DOHH2 (cell line): Measurements from ENCODE around the gene SIGLEC11.

Experiments used
- H3F3A ChIP-seq: fragments of 200-600 bp; sonication (generic), shearing (Covaris generic); 2 replicates; pipeline ENCODE4 v1.6.0; 2016; ENCODE audit warnings: antibody characterized with exemption, mild to moderate bottlenecking; ENCODE audit not compliant: control insufficient read depth, insufficient read depth
- H3K27ac ChIP-seq: fragments of 200-600 bp; sonication (generic); 2 replicates; pipeline ENCODE4 v1.5.1; 2014; ENCODE audit warnings: low read depth, mild to moderate bottlenecking, low read length, moderate library complexity
- H3K27me3 ChIP-seq: fragments of 200-600 bp; sonication (generic); 2 replicates; pipeline ENCODE4 v1.6.1; 2014; ENCODE audit warnings: mild to moderate bottlenecking, low read length, mixed read lengths; ENCODE audit not compliant: control insufficient read depth
- H3K36me3 ChIP-seq: fragments of 200-600 bp; sonication (generic); 2 replicates; pipeline ENCODE4 v1.6.1; 2014; ENCODE audit warnings: mild to moderate bottlenecking, low read length, moderate library complexity, mixed read lengths; ENCODE audit not compliant: control insufficient read depth
- H3K4me1 ChIP-seq: fragments of 200-600 bp; sonication (generic); 2 replicates; pipeline ENCODE4 v1.6.1; 2014; ENCODE audit warnings: mild to moderate bottlenecking, low read length, mixed read lengths; ENCODE audit not compliant: control insufficient read depth
- H3K4me2 ChIP-seq: fragments of 200-600 bp; sonication (generic); 2 replicates; pipeline ENCODE4 v1.6.0; 2014; ENCODE audit warnings: mild to moderate bottlenecking, low read length, moderate library complexity
- H3K4me3 ChIP-seq: fragments of 200-600 bp; sonication (generic); 2 replicates; pipeline ENCODE4 v1.5.1; 2014; ENCODE audit warnings: mild to moderate bottlenecking, low read length, mixed read lengths
- H3K79me2 ChIP-seq: fragments of 200-600 bp; sonication (generic); 2 replicates; pipeline ENCODE4 v1.6.1; 2014; ENCODE audit warnings: mild to moderate bottlenecking, low read length, mixed read lengths; ENCODE audit not compliant: control insufficient read depth
- H3K9me2 ChIP-seq: fragments of 200-600 bp; sonication (generic); replicated peaks from 2 replicates; pipeline ENCODE4 v1.6.1; 2014; ENCODE audit warnings: mild to moderate bottlenecking, low read length, mixed read lengths; ENCODE audit not compliant: control insufficient read depth
- H3K9me3 ChIP-seq: fragments of 200-600 bp; sonication (generic); 2 replicates; pipeline ENCODE4 v1.6.1; 2014; ENCODE audit warnings: antibody characterized with exemption, low read length, mixed read lengths; ENCODE audit not compliant: control insufficient read depth, insufficient read depth
- H4K20me1 ChIP-seq: fragments of 200-600 bp; sonication (generic); 2 replicates; pipeline ENCODE4 v1.6.0; 2014; ENCODE audit warnings: low read depth, mild to moderate bottlenecking, antibody characterized with exemption, low read length, moderate library complexity; ENCODE audit not compliant: control insufficient read depth, insufficient read depth
- CTCF ChIP-seq: fragments of 200-600 bp; sonication (generic); IDR thresholded peaks from one replicate; pipeline ENCODE4 v1.5.1; 2014; ENCODE audit warnings: antibody characterized with exemption, mild to moderate bottlenecking, low read depth, low read length; ENCODE audit not compliant: poor library complexity, severe bottlenecking
- EZH2phosphoT487 ChIP-seq: fragments of 200-600 bp; sonication (generic); IDR thresholded peaks from 2 replicates; pipeline ENCODE4 v1.6.1; 2017; ENCODE audit warnings: borderline replicate concordance, mild to moderate bottlenecking, antibody characterized with exemption, low read length, moderate library complexity, mixed read lengths

SIGLEC11 gene

DNA sequence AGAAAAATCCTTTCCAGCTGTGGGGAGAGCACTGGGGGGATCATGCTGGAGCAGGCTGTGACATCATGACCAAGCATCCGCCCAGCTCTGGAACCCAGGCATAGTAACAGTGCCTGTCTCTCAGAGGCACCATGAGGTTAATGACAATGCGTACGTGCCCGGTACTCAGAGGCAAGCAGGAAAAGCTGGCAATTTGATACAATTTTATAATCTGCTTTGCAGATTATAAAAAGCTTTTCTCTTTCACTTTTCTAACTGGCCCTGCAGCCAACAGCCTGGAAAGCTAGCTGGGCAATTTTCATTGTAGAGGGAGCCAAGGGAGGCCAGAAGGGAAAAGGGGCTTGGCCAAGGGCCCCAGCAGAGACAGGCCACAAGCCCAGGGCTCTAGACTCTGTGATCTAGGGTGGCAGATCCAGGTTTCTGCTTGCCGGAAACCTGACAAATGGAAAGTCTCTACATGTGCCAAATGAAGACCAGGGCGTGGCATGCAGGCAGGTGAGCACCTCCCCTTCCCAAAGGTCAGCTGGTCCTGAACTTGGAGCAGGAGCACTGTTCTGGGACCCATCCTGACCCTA is 41.5 kb upstream of the SIGLEC11 start:
- H3K27ac ChIP-seq = no peak overlapping the region
- no peaks in the 10 kb centered on the region for H3K9me3 ChIP-seq
- no peaks in the 10 kb centered on the region for H3K27me3 ChIP-seq
- no peaks in the 10 kb centered on the region for H3F3A ChIP-seq
- TF ChIP-seq CTCF (no peak), EZH2phosphoT487 (no peak)
- no peak overlapping the region for H3K4me3 ChIP-seq
- no peaks in the 10 kb centered on the region for H3K9me2 ChIP-seq
- peaks cover 44% of the 10 kb centered on the region for H3K36me3 ChIP-seq
- no peaks in the 10 kb centered on the region for H3K79me2 ChIP-seq
- no peaks in the 10 kb centered on the region for H4K20me1 ChIP-seq
- no peak overlapping the region for H3K4me2 ChIP-seq
- H3K4me1 ChIP-seq = no peaks in the 10 kb centered on the region

- Histone ChIP-seq H3K36me3 (peaks cover 40% of the 10 kb centered on the region), H3K4me3 (no peak overlapping the region)
Observed at GRCh38 chr19:50001775-50002174, 40.8 kb upstream of the SIGLEC11 start.

GRCh38 chr19:50000841-50001557 is 40.0 kb upstream of the SIGLEC11 start:
- no peaks in the 10 kb centered on the region for H3K9me3 ChIP-seq
- H4K20me1 ChIP-seq = no peaks in the 10 kb centered on the region
- H3K4me1 ChIP-seq = no peaks in the 10 kb centered on the region
- no peaks in the 10 kb centered on the region for H3F3A ChIP-seq
- peaks cover 39% of the 10 kb centered on the region for H3K36me3 ChIP-seq
- H3K4me3 ChIP-seq = no peak overlapping the region
- no peaks in the 10 kb centered on the region for H3K9me2 ChIP-seq
- no peaks in the 10 kb centered on the region for H3K27me3 ChIP-seq
- no peak overlapping the region for H3K4me2 ChIP-seq
- TF ChIP-seq CTCF (no peak), EZH2phosphoT487 (no peak)
- H3K27ac ChIP-seq = no peak overlapping the region
- no peaks in the 10 kb centered on the region for H3K79me2 ChIP-seq

More at GRCh38 chr19:50001775-50002174, 40.8 kb upstream of the SIGLEC11 start:
- Histone ChIP-seq H3K27me3 (no peaks in the 10 kb centered on the region), H3F3A (no peaks in the 10 kb centered on the region), H3K27ac (no peak overlapping the region), H3K4me2 (no peak overlapping the region), H3K79me2 (no peaks in the 10 kb centered on the region), H3K4me1 (no peaks in the 10 kb centered on the region), H3K9me3 (no peaks in the 10 kb centered on the region), H4K20me1 (no peaks in the 10 kb centered on the region), H3K9me2 (no peaks in the 10 kb centered on the region)
- no peak for TF ChIP-seq CTCF
- no peak for TF ChIP-seq EZH2phosphoT487
